GM12874 (cell line): ENCODE data around the gene OSBPL8.

ENCODE experiments used
- CTCF ChIP-seq: IDR thresholded peaks from 2 replicates; pipeline ENCODE4 v1.5.1; 2011; ENCODE audit warnings: low read depth, mild to moderate bottlenecking, control low read depth, low read length, moderate library complexity; ENCODE audit not compliant: insufficient read depth

Gene OSBPL8

GRCh38 chr12:76554405-76555230 is 5.0 kb downstream of the OSBPL8 start:
- no peak for TF ChIP-seq CTCF

DNA sequence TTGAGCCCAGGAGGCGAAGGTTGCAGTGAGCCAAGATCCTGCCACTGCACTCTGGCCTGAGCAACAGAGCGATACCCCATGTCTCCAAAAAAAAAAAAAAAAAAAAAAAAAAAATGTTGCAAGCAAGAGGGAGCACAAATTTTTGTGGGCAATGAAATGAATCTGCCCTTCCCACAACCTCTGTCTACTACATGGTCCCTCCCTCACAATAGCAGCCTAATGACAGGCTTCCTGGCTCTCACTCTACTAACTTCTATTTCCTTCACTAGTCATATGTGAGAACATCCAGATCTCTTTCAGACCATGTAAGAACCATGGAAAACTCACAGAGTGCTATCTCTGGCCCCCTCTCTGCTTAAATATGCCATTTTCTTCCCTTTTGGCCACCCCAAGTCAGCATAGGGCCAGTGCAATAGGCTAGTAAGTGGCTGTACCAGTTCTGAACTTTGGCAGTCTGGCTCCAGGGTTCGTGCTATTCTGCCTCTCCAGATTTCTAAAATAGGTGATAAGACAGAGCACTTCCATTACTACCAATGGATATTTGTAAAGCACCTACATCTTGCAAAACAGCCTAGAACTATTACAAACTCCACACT is 7.1 kb downstream of the OSBPL8 start:
- TF ChIP-seq CTCF: no peak

GRCh38 chr12:76551482-76551888 is 8.1 kb downstream of the OSBPL8 start:
- TF ChIP-seq CTCF: no peak

- no peak for TF ChIP-seq CTCF
Observed at GRCh38 chr12:76549131-76549530, 10.4 kb downstream of the OSBPL8 start.

- no peak for TF ChIP-seq CTCF
Observed at GRCh38 chr12:76548222-76548837, 11.2 kb downstream of the OSBPL8 start.

GRCh38 chr12:76547526-76547925 is 12.0 kb downstream of the OSBPL8 start:
- TF ChIP-seq CTCF: no peak

- no peak for TF ChIP-seq CTCF
Observed at GRCh38 chr12:76546889-76547288, 12.7 kb downstream of the OSBPL8 start.
